SK-N-SH treated with all-trans-retinoic acid at 6 μM for 48 hours (cell line): ENCODE data around the gene PHYKPL.

Source experiments
- ATAC-seq: fragments of 200-7000 bp; cut with Tn5 transposase; 3 replicates; pipeline ENCODE4 v1.9.1; 2020; ENCODE audit warnings: mild to moderate bottlenecking, moderate library complexity
- ARNTL ChIP-seq: fragments of 450-650 bp; formaldehyde crosslinking; IDR thresholded peaks from 2 replicates; pipeline ENCODE4 v1.5.0; 2020; ENCODE audit warnings: low read depth, mild to moderate bottlenecking, moderate library complexity, borderline replicate concordance
- BACH2 ChIP-seq: fragments of 250-450 bp; sonication (Bioruptor Pico); IDR thresholded peaks from 2 replicates; pipeline ENCODE4 v1.9.0; 2021; ENCODE audit warnings: mild to moderate bottlenecking, borderline replicate concordance
- CSDC2 ChIP-seq: fragments of 250-450 bp; sonication (Bioruptor Pico); IDR thresholded peaks from 2 replicates; pipeline ENCODE4 v1.5.0; 2020; ENCODE audit warnings: mild to moderate bottlenecking, moderate library complexity
- ESRRG ChIP-seq: fragments of 250-450 bp; sonication (Bioruptor Pico); IDR thresholded peaks from 2 replicates; pipeline ENCODE4 v1.6.1; 2021; ENCODE audit warnings: mild to moderate bottlenecking
- GLIS3 ChIP-seq: fragments of 250-450 bp; sonication (Bioruptor Pico); IDR thresholded peaks from 2 replicates; pipeline ENCODE4 v1.5.0; 2020; ENCODE audit warnings: mild to moderate bottlenecking, moderate library complexity
- ISL1 ChIP-seq: fragments of 250-450 bp; sonication (Bioruptor Pico); IDR thresholded peaks from 2 replicates; pipeline ENCODE4 v2.1.2; 2022; ENCODE audit warnings: mild to moderate bottlenecking, moderate library complexity
- OSR1 ChIP-seq: fragments of 250-450 bp; sonication (Bioruptor Pico); IDR thresholded peaks from 2 replicates; pipeline ENCODE4 v1.8.0; 2022; ENCODE audit warnings: moderate library complexity, mild to moderate bottlenecking, inconsistent platforms
- PPARA ChIP-seq: fragments of 250-450 bp; sonication (Bioruptor Pico); IDR thresholded peaks from 2 replicates; pipeline ENCODE4 v1.5.0; 2020; ENCODE audit warnings: mild to moderate bottlenecking, borderline replicate concordance
- SNAI2 ChIP-seq: fragments of 250-450 bp; sonication (Bioruptor Pico); IDR thresholded peaks from 2 replicates; pipeline ENCODE4 v1.5.0; 2020; ENCODE audit warnings: mild to moderate bottlenecking, moderate library complexity
- TCF4 ChIP-seq: fragments of 250-450 bp; sonication (Bioruptor Pico); IDR thresholded peaks from 2 replicates; pipeline ENCODE4 v1.8.0; 2021; ENCODE audit warnings: mild to moderate bottlenecking, moderate library complexity, borderline replicate concordance
- TOX ChIP-seq: fragments of 250-450 bp; sonication (Bioruptor Pico); IDR thresholded peaks from 2 replicates; pipeline ENCODE4 v1.8.0; 2021; ENCODE audit warnings: mild to moderate bottlenecking, moderate library complexity, borderline replicate concordance
- ZC3H10 ChIP-seq: fragments of 250-450 bp; sonication (Bioruptor Pico); IDR thresholded peaks from 2 replicates; pipeline ENCODE4 v1.5.1; 2021; ENCODE audit warnings: mild to moderate bottlenecking, moderate library complexity
- ZFP3 ChIP-seq: fragments of 250-450 bp; sonication (Bioruptor Pico); IDR thresholded peaks from 2 replicates; pipeline ENCODE4 v1.5.0; 2020; ENCODE audit warnings: mild to moderate bottlenecking, moderate library complexity
- ZNF565 ChIP-seq: fragments of 450-650 bp; formaldehyde crosslinking; conservative IDR thresholded peaks from 2 replicates; pipeline ENCODE4 v1.5.0; 2020; ENCODE audit warnings: low read depth, mild to moderate bottlenecking, moderate library complexity
- ZNF70 ChIP-seq: fragments of 450-650 bp; formaldehyde crosslinking; IDR thresholded peaks from 2 replicates; pipeline ENCODE4 v1.5.0; 2020; ENCODE audit warnings: mild to moderate bottlenecking, moderate library complexity
- ZNF8 ChIP-seq: fragments of 450-650 bp; formaldehyde crosslinking; IDR thresholded peaks from 2 replicates; pipeline ENCODE4 v1.5.0; 2020; ENCODE audit warnings: mild to moderate bottlenecking, moderate library complexity
- TF ChIP-seq, protein P1 (sequence below): fragments of 250-450 bp; sonication (Bioruptor Pico); IDR thresholded peaks from 2 replicates; pipeline ENCODE4 v1.5.0; 2020; ENCODE audit warnings: mild to moderate bottlenecking, moderate library complexity
- TF ChIP-seq, protein P2 (sequence below): fragments of 250-450 bp; sonication (Bioruptor Pico); IDR thresholded peaks from 2 replicates; pipeline ENCODE4 v1.8.0; 2021; ENCODE audit warnings: low read depth, mild to moderate bottlenecking, moderate library complexity, borderline replicate concordance
- TF ChIP-seq, protein P3 (sequence below): fragments of 250-450 bp; sonication (Bioruptor Pico); IDR thresholded peaks from 2 replicates; pipeline ENCODE4 v1.5.1; 2021; ENCODE audit warnings: mild to moderate bottlenecking, moderate library complexity
- TF ChIP-seq, protein P4 (sequence below): fragments of 250-450 bp; sonication (Bioruptor Pico); IDR thresholded peaks from 2 replicates; pipeline ENCODE4 v1.8.0; 2020; ENCODE audit warnings: mild to moderate bottlenecking, moderate library complexity, borderline replicate concordance
- TF ChIP-seq, protein P5 (sequence below): fragments of 250-450 bp; sonication (Bioruptor Pico); IDR thresholded peaks from 2 replicates; pipeline ENCODE4 v1.5.1; 2020; ENCODE audit warnings: low read depth, mild to moderate bottlenecking, moderate library complexity

Gene PHYKPL

DNA sequence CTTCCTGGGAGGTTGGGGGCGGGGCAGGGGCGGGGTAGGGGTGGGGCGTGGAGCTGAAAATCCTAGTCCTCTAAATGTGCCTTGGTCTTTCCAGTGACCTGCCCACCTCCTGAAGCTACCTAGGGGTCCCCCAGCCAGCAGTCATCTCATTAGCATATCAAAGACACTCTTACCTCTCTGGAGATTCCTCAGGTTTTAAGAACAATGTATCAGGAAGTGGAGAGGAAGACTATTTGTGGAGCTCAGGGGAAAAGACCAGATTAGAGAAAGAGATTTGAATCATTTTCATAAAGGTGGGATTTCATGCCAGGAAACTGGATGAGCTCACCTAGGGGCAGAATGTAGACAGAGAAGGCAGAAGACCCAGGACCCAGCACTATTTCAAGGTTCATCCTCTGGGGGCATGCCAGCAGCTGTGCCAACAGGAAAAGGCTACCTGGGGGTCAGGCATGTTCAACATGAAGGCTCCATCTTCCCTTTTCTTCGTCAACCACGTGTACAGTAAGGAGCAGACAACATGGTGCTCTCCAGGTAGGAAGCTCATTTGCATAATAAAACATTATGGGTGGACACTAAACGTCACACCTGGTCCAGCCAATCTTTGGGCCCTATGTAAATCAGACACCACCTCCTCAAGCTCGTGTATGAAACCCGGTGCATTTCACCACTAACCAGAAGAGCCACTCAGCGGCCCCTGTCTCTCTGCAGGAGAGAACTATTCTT is 52.3 kb downstream of the PHYKPL start:
- TF ChIP-seq ISL1 (CRISPR knock-in tag): no peak
- TF ChIP-seq, protein P1, sequence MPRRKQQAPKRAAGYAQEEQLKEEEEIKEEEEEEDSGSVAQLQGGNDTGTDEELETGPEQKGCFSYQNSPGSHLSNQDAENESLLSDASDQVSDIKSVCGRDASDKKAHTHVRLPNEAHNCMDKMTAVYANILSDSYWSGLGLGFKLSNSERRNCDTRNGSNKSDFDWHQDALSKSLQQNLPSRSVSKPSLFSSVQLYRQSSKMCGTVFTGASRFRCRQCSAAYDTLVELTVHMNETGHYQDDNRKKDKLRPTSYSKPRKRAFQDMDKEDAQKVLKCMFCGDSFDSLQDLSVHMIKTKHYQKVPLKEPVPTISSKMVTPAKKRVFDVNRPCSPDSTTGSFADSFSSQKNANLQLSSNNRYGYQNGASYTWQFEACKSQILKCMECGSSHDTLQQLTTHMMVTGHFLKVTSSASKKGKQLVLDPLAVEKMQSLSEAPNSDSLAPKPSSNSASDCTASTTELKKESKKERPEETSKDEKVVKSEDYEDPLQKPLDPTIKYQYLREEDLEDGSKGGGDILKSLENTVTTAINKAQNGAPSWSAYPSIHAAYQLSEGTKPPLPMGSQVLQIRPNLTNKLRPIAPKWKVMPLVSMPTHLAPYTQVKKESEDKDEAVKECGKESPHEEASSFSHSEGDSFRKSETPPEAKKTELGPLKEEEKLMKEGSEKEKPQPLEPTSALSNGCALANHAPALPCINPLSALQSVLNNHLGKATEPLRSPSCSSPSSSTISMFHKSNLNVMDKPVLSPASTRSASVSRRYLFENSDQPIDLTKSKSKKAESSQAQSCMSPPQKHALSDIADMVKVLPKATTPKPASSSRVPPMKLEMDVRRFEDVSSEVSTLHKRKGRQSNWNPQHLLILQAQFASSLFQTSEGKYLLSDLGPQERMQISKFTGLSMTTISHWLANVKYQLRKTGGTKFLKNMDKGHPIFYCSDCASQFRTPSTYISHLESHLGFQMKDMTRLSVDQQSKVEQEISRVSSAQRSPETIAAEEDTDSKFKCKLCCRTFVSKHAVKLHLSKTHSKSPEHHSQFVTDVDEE: no peak
- TF ChIP-seq TCF4 (CRISPR knock-in tag): no peak
- TF ChIP-seq TOX (CRISPR knock-in tag): no peak
- no peak for TF ChIP-seq ZNF8 (CRISPR knock-in tag)
- TF ChIP-seq, protein P2, sequence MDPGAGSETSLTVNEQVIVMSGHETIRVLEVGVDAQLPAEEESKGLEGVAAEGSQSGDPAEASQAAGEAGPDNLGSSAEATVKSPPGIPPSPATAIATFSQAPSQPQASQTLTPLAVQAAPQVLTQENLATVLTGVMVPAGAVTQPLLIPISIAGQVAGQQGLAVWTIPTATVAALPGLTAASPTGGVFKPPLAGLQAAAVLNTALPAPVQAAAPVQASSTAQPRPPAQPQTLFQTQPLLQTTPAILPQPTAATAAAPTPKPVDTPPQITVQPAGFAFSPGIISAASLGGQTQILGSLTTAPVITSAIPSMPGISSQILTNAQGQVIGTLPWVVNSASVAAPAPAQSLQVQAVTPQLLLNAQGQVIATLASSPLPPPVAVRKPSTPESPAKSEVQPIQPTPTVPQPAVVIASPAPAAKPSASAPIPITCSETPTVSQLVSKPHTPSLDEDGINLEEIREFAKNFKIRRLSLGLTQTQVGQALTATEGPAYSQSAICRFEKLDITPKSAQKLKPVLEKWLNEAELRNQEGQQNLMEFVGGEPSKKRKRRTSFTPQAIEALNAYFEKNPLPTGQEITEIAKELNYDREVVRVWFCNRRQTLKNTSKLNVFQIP (CRISPR knock-in tag): no peak
- TF ChIP-seq OSR1 (CRISPR knock-in tag): no peak
- TF ChIP-seq, protein P3, sequence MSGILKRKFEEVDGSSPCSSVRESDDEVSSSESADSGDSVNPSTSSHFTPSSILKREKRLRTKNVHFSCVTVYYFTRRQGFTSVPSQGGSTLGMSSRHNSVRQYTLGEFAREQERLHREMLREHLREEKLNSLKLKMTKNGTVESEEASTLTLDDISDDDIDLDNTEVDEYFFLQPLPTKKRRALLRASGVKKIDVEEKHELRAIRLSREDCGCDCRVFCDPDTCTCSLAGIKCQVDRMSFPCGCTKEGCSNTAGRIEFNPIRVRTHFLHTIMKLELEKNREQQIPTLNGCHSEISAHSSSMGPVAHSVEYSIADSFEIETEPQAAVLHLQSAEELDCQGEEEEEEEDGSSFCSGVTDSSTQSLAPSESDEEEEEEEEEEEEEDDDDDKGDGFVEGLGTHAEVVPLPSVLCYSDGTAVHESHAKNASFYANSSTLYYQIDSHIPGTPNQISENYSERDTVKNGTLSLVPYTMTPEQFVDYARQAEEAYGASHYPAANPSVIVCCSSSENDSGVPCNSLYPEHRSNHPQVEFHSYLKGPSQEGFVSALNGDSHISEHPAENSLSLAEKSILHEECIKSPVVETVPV (CRISPR knock-in tag): no peak
- TF ChIP-seq PPARA (CRISPR knock-in tag): no peak
- no peak for TF ChIP-seq GLIS3 (CRISPR knock-in tag)
- TF ChIP-seq ESRRG (CRISPR knock-in tag): no peak
- TF ChIP-seq ZC3H10 (CRISPR knock-in tag): no peak
- TF ChIP-seq, protein P4, sequence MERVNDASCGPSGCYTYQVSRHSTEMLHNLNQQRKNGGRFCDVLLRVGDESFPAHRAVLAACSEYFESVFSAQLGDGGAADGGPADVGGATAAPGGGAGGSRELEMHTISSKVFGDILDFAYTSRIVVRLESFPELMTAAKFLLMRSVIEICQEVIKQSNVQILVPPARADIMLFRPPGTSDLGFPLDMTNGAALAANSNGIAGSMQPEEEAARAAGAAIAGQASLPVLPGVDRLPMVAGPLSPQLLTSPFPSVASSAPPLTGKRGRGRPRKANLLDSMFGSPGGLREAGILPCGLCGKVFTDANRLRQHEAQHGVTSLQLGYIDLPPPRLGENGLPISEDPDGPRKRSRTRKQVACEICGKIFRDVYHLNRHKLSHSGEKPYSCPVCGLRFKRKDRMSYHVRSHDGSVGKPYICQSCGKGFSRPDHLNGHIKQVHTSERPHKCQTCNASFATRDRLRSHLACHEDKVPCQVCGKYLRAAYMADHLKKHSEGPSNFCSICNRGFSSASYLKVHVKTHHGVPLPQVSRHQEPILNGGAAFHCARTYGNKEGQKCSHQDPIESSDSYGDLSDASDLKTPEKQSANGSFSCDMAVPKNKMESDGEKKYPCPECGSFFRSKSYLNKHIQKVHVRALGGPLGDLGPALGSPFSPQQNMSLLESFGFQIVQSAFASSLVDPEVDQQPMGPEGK: no peak
- no peak for ATAC-seq

DNA sequence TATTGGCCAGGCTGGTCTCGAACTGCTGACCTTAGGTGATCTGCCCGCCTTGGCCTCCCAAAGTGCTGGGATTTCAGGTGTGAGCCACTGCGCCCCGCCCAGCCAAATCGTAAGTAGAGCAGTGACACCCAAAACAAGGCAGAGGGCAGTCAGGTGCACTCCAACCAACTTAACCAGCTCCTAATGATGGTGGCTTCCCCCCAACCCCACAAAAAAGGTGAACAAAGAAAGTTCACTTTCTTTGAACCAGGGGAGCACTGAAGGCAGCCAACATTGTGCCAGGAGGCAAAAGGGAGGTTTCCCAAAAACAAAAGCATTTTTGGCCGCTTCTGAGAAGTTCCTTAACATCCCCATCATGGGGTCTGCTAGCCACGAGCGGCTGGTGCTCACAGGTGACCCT is 55.0 kb downstream of the PHYKPL start:
- TF ChIP-seq SNAI2 (CRISPR knock-in tag) (no peak), PPARA (CRISPR knock-in tag) (no peak), CSDC2 (CRISPR knock-in tag) (no peak), ZC3H10 (CRISPR knock-in tag) (no peak), ZNF565 (CRISPR knock-in tag) (no peak), ZNF70 (CRISPR knock-in tag) (no peak), OSR1 (CRISPR knock-in tag) (no peak), TCF4 (CRISPR knock-in tag) (no peak), ARNTL (CRISPR knock-in tag) (no peak), GLIS3 (CRISPR knock-in tag) (no peak), BACH2 (CRISPR knock-in tag) (no peak), ZFP3 (CRISPR knock-in tag) (no peak)
- TF ChIP-seq, protein P4: no peak
- TF ChIP-seq, protein P5, sequence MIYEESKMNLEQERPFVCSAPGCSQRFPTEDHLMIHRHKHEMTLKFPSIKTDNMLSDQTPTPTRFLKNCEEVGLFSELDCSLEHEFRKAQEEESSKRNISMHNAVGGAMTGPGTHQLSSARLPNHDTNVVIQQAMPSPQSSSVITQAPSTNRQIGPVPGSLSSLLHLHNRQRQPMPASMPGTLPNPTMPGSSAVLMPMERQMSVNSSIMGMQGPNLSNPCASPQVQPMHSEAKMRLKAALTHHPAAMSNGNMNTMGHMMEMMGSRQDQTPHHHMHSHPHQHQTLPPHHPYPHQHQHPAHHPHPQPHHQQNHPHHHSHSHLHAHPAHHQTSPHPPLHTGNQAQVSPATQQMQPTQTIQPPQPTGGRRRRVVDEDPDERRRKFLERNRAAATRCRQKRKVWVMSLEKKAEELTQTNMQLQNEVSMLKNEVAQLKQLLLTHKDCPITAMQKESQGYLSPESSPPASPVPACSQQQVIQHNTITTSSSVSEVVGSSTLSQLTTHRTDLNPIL (CRISPR knock-in tag): no peak
- TF ChIP-seq, protein P3 (CRISPR knock-in tag): no peak
- ATAC-seq: no peak
